Coronary artery (tissue), 2 donors: ENCODE measurements around the gene OR6K6.

Source experiments
- DNase-seq: peaks from one replicate; pipeline ENCODE4 v3.0.0-alpha.2; 2017; ENCODE audit warnings: low spot score
- H3K27ac ChIP-seq, 2 donors: fragments of 200-600 bp; sonication (generic); one replicate each; pipeline ENCODE4 v1.5.1; 2016 to 2019
- H3K4me3 ChIP-seq: fragments of 200-600 bp; sonication (generic); 2 replicates; pipeline ENCODE4 v1.5.1; 2016; ENCODE audit warnings: mild to moderate bottlenecking, moderate library complexity
- TF ChIP-seq, protein P1 (sequence below): fragments of 200-600 bp; sonication (generic); IDR thresholded peaks from one replicate; pipeline ENCODE4 v1.5.1; 2019; ENCODE audit warnings: antibody characterized with exemption

OR6K6 gene

GRCh38 chr1:158720620-158721019, 33.9 kb upstream of the OR6K6 start, which contains the start of gene OR6K3:
TSS of gene OR6K3 (minus strand) at chr1:158720720. CDS start at chr1:158718115, 2,605 bp downstream.
- Histone ChIP-seq H3K4me3 (no peak within 1 kb of the TSS), H3K27ac (no peak within 1 kb of the TSS)
- DNase-seq: no peak
- TF ChIP-seq, protein P1, sequence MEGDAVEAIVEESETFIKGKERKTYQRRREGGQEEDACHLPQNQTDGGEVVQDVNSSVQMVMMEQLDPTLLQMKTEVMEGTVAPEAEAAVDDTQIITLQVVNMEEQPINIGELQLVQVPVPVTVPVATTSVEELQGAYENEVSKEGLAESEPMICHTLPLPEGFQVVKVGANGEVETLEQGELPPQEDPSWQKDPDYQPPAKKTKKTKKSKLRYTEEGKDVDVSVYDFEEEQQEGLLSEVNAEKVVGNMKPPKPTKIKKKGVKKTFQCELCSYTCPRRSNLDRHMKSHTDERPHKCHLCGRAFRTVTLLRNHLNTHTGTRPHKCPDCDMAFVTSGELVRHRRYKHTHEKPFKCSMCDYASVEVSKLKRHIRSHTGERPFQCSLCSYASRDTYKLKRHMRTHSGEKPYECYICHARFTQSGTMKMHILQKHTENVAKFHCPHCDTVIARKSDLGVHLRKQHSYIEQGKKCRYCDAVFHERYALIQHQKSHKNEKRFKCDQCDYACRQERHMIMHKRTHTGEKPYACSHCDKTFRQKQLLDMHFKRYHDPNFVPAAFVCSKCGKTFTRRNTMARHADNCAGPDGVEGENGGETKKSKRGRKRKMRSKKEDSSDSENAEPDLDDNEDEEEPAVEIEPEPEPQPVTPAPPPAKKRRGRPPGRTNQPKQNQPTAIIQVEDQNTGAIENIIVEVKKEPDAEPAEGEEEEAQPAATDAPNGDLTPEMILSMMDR: no peak

DNA sequence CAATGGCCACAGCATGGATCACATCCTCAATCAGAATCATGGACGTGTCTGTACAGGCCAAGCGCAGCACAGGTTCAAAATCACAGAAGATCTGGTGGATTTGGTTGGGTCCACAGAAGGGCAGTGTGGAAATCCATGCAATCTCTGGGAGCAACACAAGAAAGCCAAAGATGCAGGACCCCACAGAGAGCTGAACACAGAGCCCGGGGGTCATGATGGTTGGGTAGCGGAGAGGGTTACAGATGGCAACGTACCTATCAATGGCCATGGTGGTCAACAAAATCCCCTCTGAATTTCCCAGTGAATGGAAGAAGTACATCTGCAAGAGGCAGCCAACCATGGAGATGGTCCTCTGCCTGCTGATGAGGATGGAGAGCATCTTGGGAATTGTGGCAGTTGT, 30.1 kb upstream of the OR6K6 start:
- Histone ChIP-seq H3K27ac (no peak overlapping the region), H3K4me3 (no peak overlapping the region)
- DNase-seq: no peak
- TF ChIP-seq, protein P1: no peak

- H3K4me3 ChIP-seq: no peak overlapping the region
- H3K27ac ChIP-seq: no peak overlapping the region
- TF ChIP-seq, protein P1: no peak
- no peak for DNase-seq
Observed at GRCh38 chr1:158728510-158729225, 25.9 kb upstream of the OR6K6 start.

DNA sequence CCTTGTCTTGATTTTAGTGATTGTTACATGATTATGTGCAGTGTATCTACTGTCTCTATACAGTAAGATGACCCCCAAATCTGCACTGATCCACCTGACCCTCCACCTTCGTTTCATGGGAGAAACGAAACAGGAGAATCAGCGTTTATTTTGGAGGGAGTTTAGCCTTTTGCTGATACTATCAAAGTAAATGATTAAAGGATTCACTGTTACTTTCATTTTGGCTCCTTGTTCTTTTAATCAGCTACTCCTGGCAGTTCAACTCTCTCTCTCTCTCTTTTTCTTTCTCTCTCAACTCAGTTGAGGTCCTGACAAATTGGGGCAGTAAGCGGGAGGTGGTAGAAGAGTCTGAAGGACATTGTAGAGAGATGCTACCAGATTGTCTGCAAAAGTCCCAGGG, 24.1 kb upstream of the OR6K6 start:
- Histone ChIP-seq H3K4me3 (no peak overlapping the region), H3K27ac (no peak overlapping the region)
- no peak for DNase-seq
- TF ChIP-seq, protein P1: no peak

- TF ChIP-seq, protein P1: no peak
- Histone ChIP-seq H3K4me3 (no peak overlapping the region), H3K27ac (no peak overlapping the region)
- DNase-seq: no peak
Observed at GRCh38 chr1:158731707-158732106, 22.8 kb upstream of the OR6K6 start.

DNA sequence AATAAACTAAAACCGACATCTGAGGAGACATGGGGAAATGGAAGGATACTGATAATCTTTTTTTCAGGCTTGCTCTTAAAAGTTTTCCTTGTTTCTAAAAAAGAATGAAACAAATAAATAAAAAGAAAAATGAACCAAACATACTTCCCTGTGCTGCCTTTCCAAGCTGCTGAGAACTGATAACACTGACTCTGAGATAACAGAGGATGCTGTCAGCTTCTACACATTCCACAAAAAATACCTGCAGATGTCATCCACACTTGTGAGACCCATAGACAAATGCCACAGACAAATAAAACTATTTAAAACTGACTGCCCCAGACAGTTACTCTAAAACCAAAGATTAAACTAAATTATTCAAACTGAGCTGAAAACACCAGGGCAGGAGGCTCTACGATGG, 22.0 kb upstream of the OR6K6 start:
- DNase-seq: no peak
- H3K27ac ChIP-seq: no peak overlapping the region

DNA sequence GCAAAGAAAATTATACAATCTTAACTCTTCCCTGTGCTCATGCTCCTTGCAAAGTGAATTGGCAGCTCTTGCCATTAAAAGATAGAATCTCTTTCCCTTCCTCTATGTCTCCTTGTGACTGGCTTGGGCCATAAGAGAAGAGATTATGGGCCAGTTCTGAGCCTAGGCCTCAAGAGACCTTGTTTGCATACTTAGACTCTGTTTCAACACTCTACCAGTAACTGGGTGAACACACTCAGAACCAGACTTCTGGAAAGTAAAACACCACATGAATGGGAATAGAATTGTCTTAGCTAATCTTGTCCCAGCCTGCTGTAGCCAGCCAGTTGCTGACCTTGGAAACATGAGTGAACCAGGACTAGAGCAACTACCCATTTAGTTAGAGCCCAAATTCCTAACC, 18.7 kb upstream of the OR6K6 start:
- Histone ChIP-seq H3K27ac (no peak overlapping the region), H3K4me3 (no peak overlapping the region)
- TF ChIP-seq, protein P1: no peak
- DNase-seq: no peak

More for the DNA sequence above, 22.0 kb upstream of the OR6K6 start:
- no peak overlapping the region for H3K4me3 ChIP-seq
- TF ChIP-seq, protein P1: no peak
